ENCODE results near the gene OR5K4.

DNA sequence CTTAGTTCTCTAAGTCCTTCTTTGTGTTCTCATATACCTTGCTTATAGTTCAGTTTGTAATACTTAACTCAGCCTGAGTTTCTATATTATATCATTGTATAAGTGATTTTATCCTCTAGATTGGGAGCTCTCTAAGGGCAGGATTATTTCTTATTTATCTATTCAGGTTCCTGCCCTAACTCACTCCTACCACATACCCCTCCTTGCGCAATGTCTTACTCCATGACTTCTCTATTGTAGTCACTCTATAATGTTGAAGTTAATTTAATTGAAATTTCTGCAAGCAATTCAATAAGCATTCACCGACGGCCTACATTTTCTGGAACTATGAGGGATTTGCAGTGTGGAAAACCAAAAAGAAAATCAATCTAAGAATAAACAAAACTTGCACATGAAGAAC is 3.6 kb upstream of the OR5K4 start:
- TF ChIP-seq, protein P1, sequence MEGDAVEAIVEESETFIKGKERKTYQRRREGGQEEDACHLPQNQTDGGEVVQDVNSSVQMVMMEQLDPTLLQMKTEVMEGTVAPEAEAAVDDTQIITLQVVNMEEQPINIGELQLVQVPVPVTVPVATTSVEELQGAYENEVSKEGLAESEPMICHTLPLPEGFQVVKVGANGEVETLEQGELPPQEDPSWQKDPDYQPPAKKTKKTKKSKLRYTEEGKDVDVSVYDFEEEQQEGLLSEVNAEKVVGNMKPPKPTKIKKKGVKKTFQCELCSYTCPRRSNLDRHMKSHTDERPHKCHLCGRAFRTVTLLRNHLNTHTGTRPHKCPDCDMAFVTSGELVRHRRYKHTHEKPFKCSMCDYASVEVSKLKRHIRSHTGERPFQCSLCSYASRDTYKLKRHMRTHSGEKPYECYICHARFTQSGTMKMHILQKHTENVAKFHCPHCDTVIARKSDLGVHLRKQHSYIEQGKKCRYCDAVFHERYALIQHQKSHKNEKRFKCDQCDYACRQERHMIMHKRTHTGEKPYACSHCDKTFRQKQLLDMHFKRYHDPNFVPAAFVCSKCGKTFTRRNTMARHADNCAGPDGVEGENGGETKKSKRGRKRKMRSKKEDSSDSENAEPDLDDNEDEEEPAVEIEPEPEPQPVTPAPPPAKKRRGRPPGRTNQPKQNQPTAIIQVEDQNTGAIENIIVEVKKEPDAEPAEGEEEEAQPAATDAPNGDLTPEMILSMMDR (IDR thresholded peaks at IDR 0.05; ENCODE audit: poor library complexity, severe bottlenecking) = no peak
- TF ChIP-seq SMC3 (conservative IDR thresholded peaks at IDR 0.05; ENCODE audit: poor library complexity) (no peak), POLR2AphosphoS5 (IDR thresholded peaks at IDR 0.05) (no peak)
